HG03457 (cell line): ENCODE measurements around the gene VSIG10L.

Experiments
- ATAC-seq: cut with Tn5 transposase; IDR thresholded peaks from one replicate; pipeline ENCODE4 v1.9.1; 2021; ENCODE audit warnings: moderate number of reproducible peaks; ENCODE audit not compliant: unreplicated experiment

The VSIG10L gene

DNA sequence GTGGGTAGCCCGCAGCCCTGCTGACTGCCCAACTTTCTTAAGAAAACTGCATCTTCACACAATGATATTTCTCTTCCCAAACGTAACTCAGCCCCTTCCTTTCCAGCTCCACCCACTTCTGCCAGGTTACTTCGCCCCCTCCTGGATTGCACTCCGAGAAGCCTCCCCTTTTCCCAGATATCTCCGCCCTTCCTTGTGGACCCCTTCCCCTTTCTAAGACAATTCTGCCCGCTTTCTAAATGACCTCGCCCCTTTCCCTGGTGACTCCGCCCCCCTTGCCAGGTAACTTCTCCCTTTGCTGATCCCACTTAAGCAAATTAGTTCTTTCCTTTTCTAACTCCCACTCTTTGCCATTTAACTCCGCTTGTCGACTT lies 2.6 kb downstream of the VSIG10L start:
- ATAC-seq: no peak

DNA sequence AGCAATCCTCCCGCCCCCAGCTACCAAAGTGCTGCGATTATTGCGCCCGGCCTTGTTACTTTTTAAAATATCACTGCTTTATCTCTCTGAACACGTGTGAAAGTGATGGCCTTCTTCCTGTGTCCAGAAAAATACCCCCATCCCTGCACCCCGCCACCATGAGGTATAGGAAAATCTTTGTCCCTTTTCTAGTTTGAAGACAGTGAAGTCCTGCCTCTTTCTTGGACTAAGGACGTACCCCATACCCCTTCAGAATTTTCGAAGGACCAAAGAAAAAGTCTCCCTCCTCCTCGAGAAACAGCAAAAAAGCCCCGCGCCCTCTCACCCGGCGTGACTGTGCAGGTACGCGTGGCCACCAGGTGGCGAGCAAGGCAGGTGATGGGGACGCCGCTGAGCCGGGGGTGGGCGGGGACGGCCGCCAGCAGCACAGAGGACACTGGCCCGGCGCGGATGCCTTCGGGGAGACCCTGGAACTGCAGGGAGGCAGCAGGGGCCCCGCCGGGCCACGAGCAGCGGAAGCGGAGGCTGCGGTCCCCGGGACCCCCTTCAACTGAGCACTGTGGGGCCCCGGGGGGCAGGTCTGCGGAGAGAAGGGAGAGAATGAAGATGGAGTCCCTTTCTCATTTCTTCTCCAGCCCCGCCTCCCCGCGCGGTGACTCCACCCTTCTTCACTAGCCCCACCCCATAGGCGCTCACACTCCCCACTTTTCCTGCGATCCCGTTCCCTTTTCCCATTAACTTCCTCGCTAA lies 3.2 kb downstream of the VSIG10L start:
- ATAC-seq: no peak

DNA sequence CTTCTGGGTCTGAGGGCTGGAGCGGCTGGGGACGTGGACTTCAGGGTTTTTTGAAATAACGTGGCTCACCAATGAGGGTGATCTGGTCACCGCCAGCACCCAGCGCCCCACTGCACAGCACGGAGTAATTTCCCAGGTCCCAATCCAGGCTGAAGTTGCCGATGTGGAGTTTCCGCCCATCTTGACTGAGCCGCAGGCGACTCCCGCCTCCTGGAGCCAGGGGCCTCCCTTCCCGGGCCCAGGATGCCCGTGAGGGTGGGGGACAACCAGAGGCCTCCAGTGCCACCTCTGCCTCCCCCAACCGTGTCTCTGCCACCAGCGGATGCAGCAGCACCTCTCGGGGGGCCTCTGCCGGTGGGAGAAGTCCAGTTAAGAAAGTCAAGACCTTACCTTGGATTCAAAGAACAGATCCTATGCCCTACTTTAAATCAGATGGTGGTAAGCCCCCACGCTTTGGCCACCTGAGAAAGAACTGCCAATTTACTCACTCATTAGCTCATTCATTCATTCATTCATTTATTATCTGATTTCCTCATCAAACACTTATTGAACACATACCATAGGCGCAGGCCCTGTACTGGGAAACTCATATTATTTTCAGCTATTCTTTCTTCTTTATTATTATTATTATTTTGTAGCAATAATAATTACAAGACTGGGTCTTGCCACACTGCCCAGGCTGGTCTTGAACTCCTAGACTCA lies 3.9 kb downstream of the VSIG10L start:
- ATAC-seq: no peak

DNA sequence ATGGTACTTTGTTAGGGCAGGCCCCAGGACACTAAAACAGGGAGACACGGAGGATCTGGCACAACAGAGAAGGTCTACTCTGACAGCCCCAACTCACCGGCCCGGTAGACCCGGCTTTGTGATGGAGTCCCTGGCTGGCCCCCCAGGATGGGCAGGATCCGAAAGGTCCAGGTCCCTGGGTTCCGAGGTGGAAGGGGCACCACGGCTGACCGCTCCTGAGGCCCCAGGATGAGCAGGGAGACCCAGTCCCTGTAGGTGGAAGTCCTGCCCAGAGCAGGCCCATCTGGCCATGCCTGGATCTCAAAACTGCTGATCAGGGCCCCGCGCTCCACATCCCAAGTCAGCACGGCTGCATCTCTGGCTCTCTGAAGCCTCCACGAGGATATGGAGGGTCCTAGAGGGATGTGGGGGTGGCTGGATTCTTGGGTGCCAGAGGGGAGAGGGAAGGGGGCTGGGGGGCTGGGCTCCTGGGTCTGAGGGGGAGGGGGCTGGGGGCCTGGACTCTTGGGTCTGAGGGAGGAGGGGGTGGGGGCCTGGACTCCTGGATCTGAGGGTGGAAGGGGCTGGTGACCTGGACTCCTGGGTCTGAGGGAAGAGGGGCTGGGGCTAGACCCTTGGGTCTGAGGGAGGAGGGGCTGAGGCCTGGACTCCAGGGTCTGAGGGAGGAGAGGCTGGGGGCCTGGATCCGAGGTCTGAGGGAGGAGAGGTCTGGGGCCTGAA lies 4.6 kb downstream of the VSIG10L start:
- no peak for ATAC-seq

DNA sequence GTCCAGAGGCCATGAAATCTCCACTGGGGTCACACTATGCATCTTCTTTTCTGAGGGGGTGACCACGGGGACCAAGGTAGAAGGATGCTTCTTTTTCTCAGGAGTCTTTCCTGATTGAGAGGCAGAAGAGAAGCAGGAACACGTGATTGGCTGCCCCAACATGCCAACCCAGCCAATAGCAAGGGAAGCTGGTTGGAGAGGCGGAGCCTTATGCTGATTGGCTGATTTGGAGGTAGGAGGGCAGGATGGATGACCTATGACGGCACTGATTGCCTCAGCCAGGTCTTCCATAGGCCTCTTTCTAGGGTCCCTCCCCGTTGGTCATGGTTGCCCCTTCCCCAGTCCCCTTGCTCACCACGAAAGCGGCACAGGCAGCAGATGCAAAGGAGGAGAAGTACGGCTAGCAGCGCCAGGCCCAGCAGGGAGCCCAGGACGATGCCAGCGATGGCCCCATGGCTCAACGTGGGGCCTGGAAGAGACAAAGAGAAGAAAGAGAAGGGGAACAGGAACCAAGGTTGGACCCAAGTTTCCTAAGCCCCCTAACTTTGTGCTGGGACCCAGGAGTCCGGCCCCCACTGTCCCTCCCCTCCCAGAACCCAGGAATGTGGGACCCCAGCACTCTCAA lies 8.0 kb downstream of the VSIG10L start:
- ATAC-seq: no peak

DNA sequence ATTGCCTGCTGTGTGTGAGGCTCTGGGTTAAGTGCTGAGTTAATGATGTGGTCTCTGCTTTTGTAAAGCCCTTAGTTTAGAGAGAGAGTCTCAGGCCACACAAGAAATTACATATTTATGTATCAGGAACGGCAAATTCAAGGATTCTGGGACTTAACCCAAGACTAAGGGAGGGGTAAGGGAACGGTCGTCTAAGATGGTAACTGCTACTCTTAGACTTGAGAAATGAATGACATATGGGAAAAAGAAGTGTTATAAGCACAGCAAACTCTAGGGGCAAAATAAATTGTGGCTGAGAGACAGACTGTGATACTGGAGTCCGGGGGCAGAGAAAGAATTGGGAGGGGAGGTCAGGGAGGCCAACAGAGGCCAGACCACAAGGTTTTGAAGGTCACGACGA lies 10.2 kb downstream of the VSIG10L start:
- ATAC-seq: no peak

DNA sequence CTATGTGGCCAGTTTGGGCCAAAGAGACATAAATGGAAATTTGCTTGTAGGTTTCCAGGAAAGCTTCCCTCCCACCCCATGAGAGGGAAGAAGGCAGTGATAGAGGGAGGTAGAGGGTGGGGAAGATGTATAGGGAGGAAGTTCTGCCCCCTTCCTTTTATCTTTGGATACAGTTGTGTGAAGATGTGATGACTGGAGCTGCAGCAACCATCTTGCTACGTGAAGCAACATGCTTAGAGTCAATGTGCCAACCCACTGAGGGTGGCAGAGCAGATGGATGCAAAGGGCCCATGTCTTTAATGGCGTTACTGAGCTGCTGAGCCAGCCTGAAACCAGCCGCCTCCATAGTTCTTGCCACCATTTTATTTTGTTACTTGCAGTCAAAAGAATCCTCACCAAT lies 10.7 kb downstream of the VSIG10L start:
- ATAC-seq: no peak

DNA sequence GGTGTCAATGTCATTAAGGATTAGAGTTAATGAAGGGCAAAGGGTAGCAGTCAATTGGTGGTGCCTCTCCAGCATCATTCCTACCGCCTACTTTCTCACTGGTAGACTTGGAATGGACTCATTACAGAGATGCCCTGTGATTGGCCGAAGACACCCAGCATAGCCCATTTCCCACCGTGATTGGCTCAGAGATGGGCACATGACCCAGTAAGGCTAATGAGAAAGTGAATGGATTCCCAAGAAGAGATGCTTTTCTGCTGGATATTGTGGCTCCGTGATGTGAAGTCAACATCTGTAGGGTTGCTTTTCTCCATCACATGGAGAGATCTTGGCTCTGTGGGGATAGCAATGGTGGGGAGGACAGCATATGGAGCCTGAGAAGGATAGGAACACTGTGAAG lies 11.6 kb downstream of the VSIG10L start:
- no peak for ATAC-seq

DNA sequence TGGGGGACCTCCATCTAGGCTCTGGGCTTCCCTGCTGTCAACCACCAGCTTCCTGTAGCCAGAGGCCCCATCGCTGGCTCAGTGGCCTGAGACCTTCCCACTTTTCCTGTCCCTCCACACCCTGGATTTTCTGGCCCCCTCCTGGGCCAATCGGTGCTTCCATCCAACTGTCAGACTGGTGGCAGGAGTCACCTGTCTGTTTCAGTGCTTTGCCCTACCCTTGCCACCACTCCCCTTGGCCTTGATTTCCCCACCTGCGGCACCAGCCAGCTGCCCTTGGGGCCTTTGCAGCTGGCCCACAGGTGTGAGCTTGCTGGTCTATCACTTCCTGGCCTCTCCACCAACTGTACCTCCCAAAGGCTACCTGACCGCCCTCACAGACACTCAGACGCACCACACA lies 12.5 kb downstream of the VSIG10L start:
- ATAC-seq: no peak

DNA sequence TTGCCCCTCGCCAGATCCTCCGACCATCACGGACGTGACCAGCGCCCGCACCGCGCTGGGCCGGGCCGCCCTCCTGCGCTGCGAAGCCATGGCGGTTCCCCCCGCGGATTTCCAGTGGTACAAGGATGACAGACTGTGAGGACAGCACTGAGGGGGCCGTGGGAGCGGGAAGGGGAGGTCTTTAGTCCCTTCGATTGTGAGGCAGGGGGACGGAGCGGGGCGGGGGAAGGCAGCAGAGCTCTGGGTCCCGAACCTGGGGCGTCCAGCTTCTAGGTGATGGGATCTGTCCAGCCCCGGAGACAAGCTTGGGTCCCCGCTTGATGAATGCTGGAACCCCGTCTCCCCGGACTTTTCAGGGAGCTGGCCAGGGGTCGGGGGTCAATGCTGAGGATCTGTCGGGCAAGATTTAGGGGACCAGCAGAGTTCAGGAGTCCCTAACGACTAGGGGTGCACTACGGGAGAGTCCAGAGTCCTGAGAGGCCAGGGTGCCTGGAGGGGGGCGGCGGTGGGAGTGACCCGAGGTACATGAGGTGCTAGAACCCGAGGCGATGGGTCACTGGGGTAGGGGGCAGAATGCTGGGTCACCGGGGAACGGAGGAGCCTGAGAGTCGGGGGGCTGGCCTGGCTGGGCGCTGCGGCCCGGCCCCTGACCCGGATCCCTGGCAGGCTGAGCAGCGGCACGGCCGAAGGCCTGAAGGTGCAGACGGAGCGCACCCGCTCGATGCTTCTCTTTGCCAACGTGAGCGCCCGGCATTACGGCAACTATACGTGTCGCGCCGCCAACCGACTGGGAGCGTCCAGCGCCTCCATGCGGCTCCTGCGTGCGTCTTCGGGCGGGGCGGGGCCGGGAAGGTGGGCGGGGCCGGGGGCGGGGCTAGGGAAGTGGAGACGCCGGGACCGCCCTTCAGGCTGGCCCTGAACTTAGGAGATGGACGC lies 14.6 kb downstream of the VSIG10L start:
- no peak for ATAC-seq

DNA sequence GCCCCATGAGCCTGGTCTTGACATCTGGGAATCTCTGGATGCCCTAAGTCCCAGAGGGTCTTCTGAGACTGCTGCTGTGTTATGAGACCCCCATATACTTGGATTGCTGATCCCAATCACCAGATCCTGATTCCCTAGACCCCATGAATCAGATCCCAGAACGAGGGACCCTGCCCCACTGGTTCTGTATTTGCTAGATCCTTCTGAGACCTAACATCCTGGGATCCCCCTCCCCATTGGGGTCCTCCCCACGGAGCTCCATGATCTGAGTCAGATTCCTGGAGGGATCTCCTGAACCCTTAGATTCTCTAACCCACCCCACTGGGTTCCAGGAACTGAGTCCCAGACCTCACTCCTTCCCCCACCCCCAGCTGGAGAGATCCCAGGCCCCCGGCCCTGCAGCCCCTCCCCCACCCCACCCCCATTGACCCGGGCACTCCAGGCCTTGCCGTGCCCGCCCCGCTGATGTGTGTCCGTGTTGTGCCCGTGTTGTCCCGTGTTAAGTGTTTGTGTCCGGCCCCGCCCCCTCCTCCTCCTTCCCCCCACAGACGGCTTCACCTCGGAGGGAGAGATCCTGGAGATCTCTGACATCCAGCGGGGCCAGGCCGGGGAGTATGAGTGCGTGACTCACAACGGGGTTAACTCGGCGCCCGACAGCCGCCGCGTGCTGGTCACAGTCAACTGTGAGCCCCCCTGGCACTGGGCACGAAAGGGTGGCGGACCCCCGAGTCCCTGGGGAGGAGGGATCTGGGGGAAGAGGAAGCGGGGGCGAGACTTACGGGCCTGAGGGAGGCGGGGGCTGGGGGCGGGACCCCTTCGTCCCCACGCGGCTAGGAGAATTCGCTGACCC lies 15.5 kb downstream of the VSIG10L start:
- ATAC-seq: no peak

DNA sequence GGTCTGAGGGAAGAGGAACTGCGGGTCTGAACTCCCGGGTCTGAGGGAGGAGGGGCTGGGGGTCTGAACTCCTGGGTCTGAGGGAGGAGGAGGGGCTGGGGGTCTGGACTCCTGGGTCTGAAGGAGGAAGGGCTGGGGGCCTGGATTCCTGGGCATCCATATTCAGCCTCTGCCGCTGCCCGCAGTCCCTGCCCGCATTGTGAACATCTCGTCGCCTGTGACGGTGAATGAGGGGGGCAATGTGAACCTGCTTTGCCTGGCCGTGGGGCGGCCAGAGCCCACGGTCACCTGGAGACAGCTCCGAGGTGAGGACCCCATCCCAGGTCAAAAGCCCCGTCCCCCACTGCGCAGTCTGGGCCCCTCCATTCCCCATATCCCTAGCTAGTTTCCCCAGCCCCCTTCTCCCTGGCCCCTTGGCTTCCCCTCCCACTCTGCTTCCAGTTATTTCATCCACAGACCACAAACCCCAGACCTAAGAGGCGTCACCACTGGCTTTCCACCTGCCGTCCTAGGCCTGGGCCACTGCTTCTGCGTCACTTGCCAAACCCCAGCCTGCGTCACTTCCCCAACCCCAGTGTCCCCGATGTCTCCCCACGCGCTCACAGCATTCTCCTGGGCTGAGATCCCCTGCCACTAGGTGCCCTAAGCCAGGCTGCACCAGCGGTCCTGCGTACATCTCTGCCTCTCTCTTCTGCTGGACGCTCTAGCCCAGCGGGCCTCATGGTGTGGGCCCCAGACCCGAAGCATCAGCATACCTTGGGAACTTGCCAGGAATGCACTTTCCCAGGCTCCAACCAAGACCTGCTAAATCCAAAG lies 16.6 kb downstream of the VSIG10L start:
- ATAC-seq: no peak

DNA sequence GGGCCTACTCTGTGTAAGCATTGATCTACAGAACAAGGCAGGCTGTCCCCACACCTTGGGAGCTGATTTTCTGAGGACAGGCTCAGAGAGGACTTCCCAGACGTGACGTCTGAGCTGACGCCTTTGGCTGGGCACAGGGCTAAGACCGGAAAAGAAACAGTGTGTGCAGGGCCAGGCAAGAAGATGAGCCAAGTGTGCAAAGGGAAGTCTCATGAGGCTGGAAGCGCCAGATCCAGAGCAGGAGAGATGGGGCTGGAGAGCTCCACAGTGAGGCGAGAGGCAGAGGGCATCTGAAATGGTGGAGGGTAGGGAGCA lies 17.8 kb downstream of the VSIG10L start:
- no peak for ATAC-seq

DNA sequence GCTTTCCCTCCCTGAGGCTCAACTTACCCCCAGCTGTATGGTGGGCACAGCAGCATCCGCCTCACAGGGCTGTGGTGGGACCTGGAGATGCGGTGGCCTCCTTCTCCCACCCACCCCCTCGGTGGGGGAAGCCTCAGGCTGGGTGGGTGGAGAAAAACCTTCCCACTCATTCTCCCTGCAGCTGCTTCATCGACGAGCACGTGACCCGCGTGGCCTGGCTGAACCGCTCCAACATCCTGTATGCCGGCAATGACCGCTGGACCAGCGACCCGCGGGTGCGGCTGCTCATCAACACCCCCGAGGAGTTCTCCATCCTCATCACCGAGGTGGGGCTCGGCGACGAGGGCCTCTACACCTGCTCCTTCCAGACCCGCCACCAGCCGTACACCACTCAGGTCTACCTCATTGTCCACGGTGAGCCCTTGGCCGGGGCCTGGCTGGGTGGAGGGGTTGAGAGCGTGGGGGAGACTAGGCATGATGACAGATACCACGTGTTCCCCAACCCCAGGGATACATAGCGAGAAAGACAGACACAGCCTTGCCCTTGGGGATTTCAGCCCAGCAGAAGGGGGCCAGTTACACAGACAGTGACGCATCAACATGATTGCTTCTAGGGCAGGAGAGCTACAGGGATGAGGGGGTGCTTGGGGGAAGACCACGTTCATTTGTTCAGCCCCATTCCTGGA lies 18.3 kb downstream of the VSIG10L start:
- no peak for ATAC-seq

DNA sequence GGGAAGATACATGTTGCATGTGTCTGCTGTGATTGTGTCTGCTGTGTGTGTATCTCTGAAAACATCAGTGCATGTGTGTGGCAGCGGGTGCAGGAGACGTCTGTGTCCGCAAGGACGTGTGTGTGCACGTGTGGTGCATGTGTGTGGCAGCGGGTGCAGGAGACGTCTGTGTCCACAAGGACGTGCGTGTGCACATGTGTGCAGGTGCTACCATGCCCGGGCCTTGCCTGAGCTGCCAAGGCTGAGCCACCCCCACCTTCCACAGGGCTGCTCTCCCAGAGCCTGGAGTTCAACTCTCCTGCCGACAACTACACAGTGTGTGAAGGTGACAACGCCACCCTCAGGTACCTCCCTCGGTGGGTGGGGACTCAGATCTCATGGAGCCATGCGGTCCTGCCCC lies 20.1 kb downstream of the VSIG10L start:
- ATAC-seq: no peak

DNA sequence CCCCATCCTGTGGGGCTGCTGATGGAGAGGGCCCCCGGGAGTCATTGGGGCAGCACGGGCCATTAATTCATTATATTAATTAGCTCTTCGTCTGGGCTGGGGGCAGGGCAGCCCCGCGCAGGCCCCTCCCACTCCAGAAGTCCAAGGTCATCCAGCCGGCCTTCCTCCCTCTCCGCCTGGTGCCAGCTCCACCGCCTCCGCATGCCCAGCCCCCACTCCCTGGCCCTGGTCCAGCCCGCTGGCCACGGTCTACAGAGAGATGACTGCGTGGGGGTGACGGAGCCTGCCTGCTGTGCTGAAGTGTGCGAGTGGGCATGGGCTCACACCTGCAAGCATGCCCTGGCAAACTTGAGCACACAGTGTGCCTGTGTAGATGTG lies 21.7 kb downstream of the VSIG10L start:
- no peak for ATAC-seq

DNA sequence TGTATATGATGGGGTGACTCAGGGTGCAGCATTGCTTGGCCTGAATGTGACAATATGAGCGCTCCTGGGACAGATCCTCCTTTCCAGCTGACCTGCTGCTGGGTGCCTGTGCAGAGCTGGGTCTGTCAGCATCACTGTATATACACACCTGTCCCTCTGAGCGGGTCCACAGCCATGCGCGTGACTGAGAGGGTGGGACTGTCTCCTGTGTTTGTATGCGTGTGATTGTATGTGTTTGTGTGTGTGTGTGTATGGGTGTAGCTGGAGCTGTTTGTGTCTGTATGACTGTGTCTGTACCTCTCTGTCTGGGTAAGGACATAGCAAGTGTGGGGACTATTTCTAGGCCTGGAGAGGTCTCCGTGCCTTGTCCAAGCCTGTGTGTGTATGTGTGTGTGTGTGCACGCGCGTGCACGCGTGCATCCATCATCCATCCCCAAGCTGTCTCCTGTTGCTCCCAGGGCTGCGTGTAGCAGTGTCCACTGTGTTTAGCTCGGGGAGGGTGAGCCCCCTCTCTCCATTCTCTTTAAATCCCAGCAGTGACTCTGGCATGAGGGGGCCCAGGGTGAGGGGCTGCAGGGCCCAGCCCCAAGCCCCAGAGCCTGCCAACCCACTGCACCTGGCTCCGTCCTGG lies 22.2 kb downstream of the VSIG10L start:
- no peak for ATAC-seq
